Left cardiac atrium (tissue), 4 donors: ENCODE results near the gene SPINK1. TPM values are rescaled to one million over a fixed set of nuclear protein-coding genes. Genes with fewer than 3 reads are reported as not detected.
"Not testable (repeated sequence)": the region's sequence is repeated elsewhere in the genome, so short reads cannot be mapped to it uniquely, and the experiment has no call there.

Experiments used
- ATAC-seq, 2 donors: fragments of 200-7000 bp; cut with Tn5 transposase; one replicate each; pipeline ENCODE4 v1.9.1; 2020; ENCODE audit warnings: mild to moderate bottlenecking in 2 of 2, moderate library complexity in 2 of 2
- DNase-seq: peaks from one replicate; pipeline ENCODE4 v3.0.0-alpha.2; 2020
- intact Hi-C, 2 donors: fragments of 100-400 bp; cut with DNase I; formaldehyde crosslinking; loops; one replicate each; pipeline versions ENCODE4 v1.14.1 to v1.15.1; 2022 to 2023
- total RNA-seq, 2 donors: library from RNA; stranded (reverse); fragmentation: NEBNext Ultra II Directional; extraction: Animal tissue kit (Norgen Biotek cat#: 25700); gene quantifications; one replicate each; pipeline ENCODE4 v1.2.1, GENCODE V29; 2021
- donor health status: DM: no; HTN: yes; CAD: no.
- donor health status: DM: no; HTN: yes; CAD: no; lungs with severe emphysema.
- donor health status: DM: yes; HTN: yes; CAD: no.
- donor health status: Dilated cardiomyopathy.

Gene SPINK1
- total RNA-seq, 2 donors from 2014 or later, result not detected

GRCh38 chr5:147856801-147857200 is 25.3 kb upstream of the SPINK1 start:
- DNase-seq (no peak), ATAC-seq (no peak)
- intact Hi-C loops, result loop anchor here in 1 of 2 donors (2.0 kb wide), 1 partner anchor 78 kb away; no protein-coding TSS in a partner anchor

GRCh38 chr5:147855774-147856069 is 24.3 kb upstream of the SPINK1 start:
- intact Hi-C loops, result loop anchor here in 1 of 2 donors (2.0 kb wide), 1 partner anchor 79 kb away; no protein-coding TSS in a partner anchor
- ATAC-seq (no peak), DNase-seq (no peak)

GRCh38 chr5:147854894-147855773 is 23.7 kb upstream of the SPINK1 start:
- ATAC-seq (no peak), DNase-seq (no peak)
- intact Hi-C loops, result no loop called here

- intact Hi-C loops, result no loop called here
- DNase-seq (no peak), ATAC-seq (no peak)
Measured at GRCh38 chr5:147854331-147854730, 22.9 kb upstream of the SPINK1 start.

- intact Hi-C loops, result no loop called here
- DNase-seq (no peak), ATAC-seq (no peak)
Measured at GRCh38 chr5:147853372-147853987, 22.0 kb upstream of the SPINK1 start.

DNA sequence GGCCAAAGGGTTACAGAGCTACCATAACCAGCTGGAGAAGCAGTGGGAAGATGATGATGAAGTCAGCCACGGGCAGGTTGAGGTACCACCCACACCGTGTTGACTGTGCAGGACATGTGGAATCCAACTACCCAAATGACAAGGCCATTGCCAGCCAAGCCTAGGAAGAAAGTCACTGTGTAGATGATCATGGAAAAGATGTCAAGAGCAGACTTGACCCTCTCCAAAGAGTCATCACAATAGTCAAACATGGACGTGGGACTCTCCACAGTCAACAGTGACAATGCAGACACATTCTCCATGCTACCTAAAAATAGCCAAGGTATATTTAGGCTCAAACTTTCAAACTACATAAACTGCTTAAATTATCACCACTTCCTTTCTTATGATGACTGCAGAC is 20.9 kb upstream of the SPINK1 start:
- no peak for ATAC-seq
- DNase-seq, result no peak
- intact Hi-C loops, result no loop called here

GRCh38 chr5:147851578-147851977 is 20.1 kb upstream of the SPINK1 start:
- intact Hi-C loops, result no loop called here
- ATAC-seq (no peak), DNase-seq (no peak)

DNA sequence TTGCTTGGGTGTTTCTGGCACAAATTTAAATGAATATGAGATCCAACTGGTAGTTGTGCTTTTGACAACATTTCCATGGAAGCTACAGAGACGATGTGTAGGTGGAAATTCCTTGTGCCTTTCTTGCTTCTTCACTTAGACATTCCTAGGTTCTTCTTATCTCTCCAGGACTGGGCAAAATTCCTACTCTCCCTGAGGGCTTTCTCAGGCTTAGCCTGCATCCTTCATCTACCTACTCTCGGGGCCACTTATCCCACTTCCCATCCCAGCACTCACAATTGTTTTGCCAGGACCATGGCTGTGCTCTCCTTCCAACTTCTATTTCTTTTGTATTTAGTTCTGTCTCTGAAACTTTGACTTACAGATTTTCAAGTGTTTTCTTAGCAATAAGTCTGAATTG is 17.8 kb upstream of the SPINK1 start:
- intact Hi-C loops, result no loop called here
- DNase-seq (no peak), ATAC-seq (no peak)

DNA sequence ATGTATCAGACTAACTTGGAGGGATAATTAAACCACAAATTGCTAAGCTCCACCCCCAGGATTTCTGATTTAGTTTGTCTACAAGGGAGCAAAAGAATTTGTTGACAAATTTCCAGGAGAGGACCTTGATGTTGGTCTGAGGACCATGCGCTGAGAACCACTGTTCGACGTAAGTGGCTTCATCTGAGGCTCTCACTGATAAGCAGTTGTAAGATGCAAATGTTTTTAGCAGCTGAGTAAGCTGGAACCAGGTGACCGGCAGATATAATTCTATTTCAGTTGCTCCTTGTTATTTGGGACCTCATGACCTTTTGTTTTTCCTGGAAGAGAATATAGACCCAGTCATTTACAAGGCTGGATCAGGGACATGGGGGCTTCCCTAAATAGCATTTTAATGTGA is 14.1 kb upstream of the SPINK1 start:
- no peak for ATAC-seq
- intact Hi-C loops, result no loop called here

GRCh38 chr5:147844846-147845245 is 13.4 kb upstream of the SPINK1 start:
- no peak for ATAC-seq
- intact Hi-C loops, result no loop called here

More for the DNA sequence above, 14.1 kb upstream of the SPINK1 start:
- no peak for DNase-seq

DNA sequence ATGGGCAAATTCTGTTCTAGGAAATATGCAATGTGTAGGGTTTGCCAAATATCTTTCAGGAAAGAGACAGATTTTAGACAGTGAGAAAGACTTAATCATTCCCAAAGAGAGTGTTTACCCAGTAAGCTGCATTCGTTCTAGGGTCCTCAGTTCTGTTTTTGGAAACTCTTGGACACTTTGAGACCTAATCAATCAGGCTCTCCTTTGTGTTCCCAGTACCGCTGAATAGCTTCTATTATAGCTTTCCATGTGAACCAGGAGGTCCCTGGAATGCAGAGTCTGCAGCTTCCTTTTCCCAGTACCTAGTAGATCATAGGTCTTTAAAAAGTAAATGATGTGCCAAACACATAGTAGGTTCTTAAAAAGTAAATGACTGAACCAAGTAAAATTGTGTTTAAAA is 11.4 kb upstream of the SPINK1 start:
- intact Hi-C loops, result no loop called here
- DNase-seq, result no peak
- ATAC-seq, result no peak

More at GRCh38 chr5:147844846-147845245, 13.4 kb upstream of the SPINK1 start:
- no peak for DNase-seq

DNA sequence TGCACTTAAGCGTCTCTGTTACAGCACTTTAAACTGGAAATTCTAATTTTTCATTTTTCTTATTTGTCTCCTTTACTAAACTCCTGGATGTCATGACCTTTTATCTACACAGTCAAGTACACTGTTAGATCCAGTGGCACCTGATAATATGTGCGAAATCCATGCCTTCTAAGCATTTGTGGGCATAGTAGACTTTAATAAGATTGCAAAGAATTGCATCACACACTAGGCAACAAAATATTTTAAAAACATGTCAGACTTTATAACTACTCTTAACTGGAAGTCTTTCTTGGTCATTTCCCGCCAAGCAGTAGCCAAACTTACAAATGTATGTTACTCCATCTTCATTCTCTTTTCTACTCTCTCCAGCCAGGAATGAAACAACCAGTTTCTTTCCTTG is 5.0 kb upstream of the SPINK1 start:
- intact Hi-C loops, result no loop called here
- no peak for ATAC-seq
- DNase-seq, result no peak

- ATAC-seq (no peak), DNase-seq (no peak)
- intact Hi-C loops, result no loop called here
Measured at GRCh38 chr5:147835386-147835798, 3.9 kb upstream of the SPINK1 start.

DNA sequence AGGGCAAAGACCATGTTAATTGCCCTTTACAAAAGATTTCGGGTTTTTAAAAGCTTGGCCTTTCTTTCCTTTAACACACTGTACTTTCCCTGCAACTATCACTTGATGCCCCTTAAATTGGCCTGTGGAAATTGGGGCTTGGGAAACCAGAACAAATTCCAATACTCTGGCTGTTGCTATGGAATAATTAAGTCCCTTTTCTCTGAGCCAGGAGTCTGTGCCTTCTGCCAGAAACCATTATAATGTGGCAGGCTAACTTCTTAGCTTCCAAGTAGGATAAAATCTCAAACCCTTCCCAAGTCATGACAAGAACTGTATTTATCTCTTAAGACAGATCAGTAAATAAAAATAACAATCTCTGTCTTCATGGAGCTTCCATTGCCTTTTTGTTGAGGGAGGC is 1.1 kb upstream of the SPINK1 start:
- intact Hi-C loops, result loop anchor here in 1 of 2 donors (5.0 kb wide), 1 partner anchor 200 kb away; no protein-coding TSS in a partner anchor
- no peak for DNase-seq
- ATAC-seq, result no peak

DNA sequence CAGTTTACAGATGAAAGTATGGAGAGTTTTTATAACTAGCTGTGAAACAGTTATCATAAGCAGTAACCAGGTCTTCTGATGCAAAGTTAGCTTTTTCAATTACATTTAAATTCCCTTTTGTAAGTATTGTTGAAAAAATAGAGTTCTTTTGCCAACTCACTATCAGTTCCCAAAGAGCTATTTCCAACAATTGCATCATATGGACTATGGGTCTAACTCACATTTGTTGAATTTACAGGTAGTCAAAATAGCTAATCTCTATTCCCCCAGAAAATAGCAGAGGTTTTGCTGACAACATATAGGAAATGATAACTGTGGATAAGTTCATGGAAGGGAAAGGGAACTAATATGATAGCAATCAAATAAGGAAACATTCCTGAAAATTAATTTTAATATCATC is 1.4 kb downstream of the SPINK1 start:
- intact Hi-C loops, result loop anchor here in 1 of 2 donors (5.0 kb wide), 1 partner anchor 198 kb away; no protein-coding TSS in a partner anchor
- no peak for ATAC-seq
- no peak for DNase-seq

DNA sequence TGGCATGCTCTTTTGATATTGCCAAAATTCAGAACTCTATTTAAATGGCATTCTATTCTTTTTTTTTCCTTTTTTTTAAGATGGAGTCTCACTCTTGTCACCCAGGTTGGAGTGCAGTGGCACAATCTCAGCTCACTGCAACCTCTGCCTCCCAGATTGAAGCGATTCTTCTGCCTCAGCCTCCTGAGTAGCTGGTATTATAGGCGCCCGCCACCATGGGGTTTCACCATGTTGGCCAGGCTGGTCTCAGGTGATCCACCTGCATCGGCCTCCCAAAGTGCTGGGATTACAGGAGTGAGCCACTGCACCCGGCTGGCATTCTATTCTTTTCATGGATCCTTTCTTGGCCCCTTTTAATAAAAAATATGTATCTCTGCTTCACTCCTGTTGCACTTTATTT is 4.5 kb downstream of the SPINK1 start:
- ATAC-seq, intact Hi-C loops, DNase-seq: not testable (repeated sequence)

GRCh38 chr5:147826361-147826760 is 5.1 kb downstream of the SPINK1 start:
- ATAC-seq, result no peak

DNA sequence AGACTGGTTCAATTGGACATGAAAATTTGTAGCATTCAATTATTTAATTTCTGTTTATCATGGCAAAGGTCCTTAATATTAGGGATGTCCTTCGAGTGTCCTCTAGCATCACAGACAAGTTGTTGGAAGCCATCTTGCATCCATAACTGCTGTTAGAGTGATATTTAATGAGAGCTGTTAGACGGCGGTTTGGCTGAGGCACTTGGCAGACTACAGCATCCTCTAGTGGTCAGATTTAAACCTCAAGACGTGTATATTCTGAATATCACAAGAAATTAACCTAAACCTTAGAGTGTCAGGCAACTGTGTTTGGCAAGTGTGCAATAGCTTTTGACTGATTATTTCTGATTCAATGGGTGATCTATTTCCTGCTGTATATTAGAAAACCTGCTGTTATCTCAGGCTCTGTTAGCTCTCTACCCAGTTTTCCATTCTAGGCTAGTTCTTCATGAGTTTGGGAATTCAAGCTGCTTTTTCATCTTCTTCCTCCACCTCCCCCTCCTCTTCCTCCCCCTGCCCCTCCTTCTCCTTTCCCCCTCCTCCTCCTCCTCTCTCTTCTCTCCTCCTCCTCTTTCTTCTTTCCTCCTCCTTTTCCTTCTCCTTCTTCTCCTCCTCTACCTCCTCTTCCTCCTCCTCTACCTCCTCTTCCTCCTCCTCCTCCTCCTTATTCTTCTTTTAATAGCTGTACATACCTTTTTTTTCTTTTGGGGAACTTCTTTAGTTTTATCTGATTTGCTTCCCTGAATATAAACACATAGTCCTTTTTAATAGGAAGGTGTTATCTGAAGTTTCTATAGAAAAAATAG is 8.6 kb downstream of the SPINK1 start:
- intact Hi-C loops, result loop anchor here (2.0 to 5.0 kb wide), 2 partner anchors 194 to 196 kb away; no protein-coding TSS in a partner anchor
- DNase-seq, result peak; percentile 28

More at GRCh38 chr5:147826361-147826760, 5.1 kb downstream of the SPINK1 start:
- DNase-seq, result no peak
- intact Hi-C loops, result no loop called here

GRCh38 chr5:147822222-147822621 is 9.2 kb downstream of the SPINK1 start:
- intact Hi-C loops, result loop anchor here (2.0 to 5.0 kb wide), 2 partner anchors 193 to 195 kb away; no protein-coding TSS in a partner anchor
- not testable (repeated sequence) for ATAC-seq, DNase-seq

More for the DNA sequence above, 8.6 kb downstream of the SPINK1 start:
- peak; percentile 82 to 85 for ATAC-seq
